Activated naive CD4-positive, alpha-beta T cell treated with anti-CD3 and anti-CD28 coated beads, Interleukin-2, amount 10 ng/mL, durations not matched to agents 7 days and 5 days (primary cell): ENCODE results near the gene HAUS8.

Experiments used
- CTCF ChIA-PET: fragments of 350-600 bp; sonication (Branson Sonifier 250); formaldehyde crosslinking; loops from one replicate; lab custom pipeline; 2021; ENCODE audit warnings: antibody characterized with exemption; lab: Charles Lee
- DNase-seq: peaks from one replicate; pipeline ENCODE4 v3.0.0-alpha.2; 2020
- H3K27ac Mint-ChIP-seq: one replicate; pipeline ENCODE4 v1.8.0; 2021; ENCODE audit warnings: mild to moderate bottlenecking, moderate library complexity, mixed read lengths
- H3K27me3 Mint-ChIP-seq: one replicate; pipeline ENCODE4 v1.8.0; 2021; ENCODE audit warnings: mild to moderate bottlenecking, mixed read lengths
- H3K36me3 Mint-ChIP-seq: one replicate; pipeline ENCODE4 v1.8.0; 2021; ENCODE audit warnings: mixed read lengths
- H3K4me1 Mint-ChIP-seq: one replicate; pipeline ENCODE4 v1.8.0; 2021; ENCODE audit warnings: mixed read lengths
- H3K4me3 Mint-ChIP-seq: one replicate; pipeline ENCODE4 v1.8.0; 2021; ENCODE audit warnings: mild to moderate bottlenecking, moderate library complexity, mixed read lengths
- H3K9me3 Mint-ChIP-seq: one replicate; pipeline ENCODE4 v1.8.0; 2021; ENCODE audit warnings: mixed read lengths

HAUS8 gene

DNA sequence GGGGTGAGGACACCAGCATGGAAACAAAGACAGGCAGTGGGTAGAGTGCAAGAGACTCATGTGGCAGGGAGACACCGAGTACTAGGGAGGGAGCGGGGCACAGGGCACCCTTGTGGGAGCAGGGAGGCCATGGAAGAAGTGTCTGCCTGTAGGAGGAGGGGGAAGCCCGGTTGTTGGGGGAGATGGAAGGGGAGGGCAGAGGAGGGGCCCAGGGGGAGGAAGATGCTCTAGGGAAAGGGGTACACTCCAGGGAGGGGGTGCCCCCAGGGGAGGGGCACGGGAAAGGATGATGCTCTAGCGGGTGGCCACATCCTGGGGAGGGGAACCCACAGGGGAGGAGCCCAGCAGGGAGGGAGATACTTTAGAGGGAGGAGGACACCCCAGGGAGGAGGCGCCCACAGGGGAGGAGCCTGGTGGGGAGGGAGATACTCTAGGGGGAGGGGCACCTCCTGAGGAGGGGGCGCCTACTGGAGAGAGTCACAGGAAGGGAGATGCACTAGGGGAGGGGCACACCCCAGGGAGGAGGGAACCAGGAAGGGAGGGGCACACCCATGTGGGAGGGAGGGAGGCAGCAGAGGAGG is 73.6 kb downstream of the HAUS8 start:
- Mint-ChIP-seq H3K9me3 (peaks cover 10% of the 10 kb centered on the region), H3K27ac (peak overlapping the region; percentile 91), H3K36me3 (peaks cover 6% of the 10 kb centered on the region), H3K4me3 (peak overlapping the region; percentile 62), H3K4me1 (peaks cover 33% of the 10 kb centered on the region), H3K27me3 (peaks cover 35% of the 10 kb centered on the region)
- CTCF ChIA-PET = interaction anchor here (0.6 kb wide), 1 partner anchor 110 kb away, joined by 3 read pairs; no protein-coding TSS in a partner anchor
- peak; percentile 95 for DNase-seq
